ENCODE data around the gene UBASH3B. TPM values are rescaled to one million over a fixed set of nuclear protein-coding genes. Genes with fewer than 3 reads are reported as not detected.
"Not testable (repeated sequence)": the region's sequence is repeated elsewhere in the genome, so short reads cannot be mapped to it uniquely, and the experiment has no call there.

The UBASH3B gene
- total RNA-seq, 2 donors from 2014 or later, result 7.0 to 10.6 TPM

DNA sequence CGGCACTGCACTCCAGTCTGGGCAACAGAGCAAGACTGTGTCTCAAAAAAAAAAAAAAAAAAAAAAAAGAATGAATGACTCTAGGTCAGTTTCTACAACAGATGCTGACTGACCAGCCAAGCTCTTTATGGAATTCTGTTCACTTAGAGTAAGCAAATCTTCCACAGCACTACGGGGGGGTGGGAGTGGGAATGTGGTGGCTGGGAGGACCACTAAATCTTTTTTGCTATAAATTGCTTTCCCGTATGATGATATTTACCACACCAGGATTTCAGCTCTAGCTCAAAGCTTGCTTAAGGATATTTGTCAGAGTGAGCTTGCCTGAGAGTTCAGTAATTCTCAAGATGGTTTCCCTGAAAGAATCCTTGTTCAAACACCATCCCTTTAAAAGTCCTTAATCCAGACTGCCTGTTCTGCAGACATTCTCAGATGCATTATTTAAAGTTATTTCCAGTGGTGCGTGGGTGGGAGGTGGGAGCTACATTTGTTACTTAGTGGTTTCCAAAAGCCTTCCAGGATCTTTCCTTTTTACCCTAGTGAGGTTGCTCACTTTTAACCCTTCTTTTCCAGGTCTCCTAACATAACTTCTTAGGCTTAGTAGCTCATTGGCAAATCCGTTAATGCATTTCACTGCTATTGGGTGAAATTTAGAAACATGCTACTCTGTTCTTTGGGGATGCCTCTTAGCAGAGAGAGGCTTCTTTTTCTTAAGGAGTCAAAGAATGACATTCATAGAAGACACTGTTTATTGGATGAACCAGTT, 65.9 kb downstream of the UBASH3B start:
- Mint-ChIP-seq H3K9me3 (no peaks in the 10 kb centered on the region), H3K4me3 (no peak overlapping the region), H3K36me3 (ENCODE audit: low read depth) (no peaks in the 10 kb centered on the region), H3K27me3 (no peaks in the 10 kb centered on the region), H3K4me1 (peaks cover 22% of the 10 kb centered on the region), H3K27ac (no peak overlapping the region)
- no peak for ATAC-seq (replicated peaks)

DNA sequence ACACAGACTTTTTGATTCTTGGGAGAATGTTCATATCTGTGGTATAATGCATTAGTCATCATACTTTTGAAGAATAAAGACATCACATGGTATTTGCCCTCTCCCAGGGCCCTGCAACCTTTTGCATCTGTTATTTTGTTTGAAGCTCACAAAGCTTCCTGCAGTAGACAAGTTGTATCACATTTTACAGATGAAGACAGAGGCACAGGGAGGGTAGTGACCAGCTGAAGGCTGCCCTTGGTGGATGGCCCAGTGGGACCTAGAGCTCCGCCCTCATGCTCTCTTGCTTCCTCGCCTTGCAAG, 66.4 kb downstream of the UBASH3B start:
- Mint-ChIP-seq H3K36me3 (ENCODE audit: low read depth) (no peaks in the 10 kb centered on the region), H3K27ac (no peak overlapping the region), H3K4me3 (no peak overlapping the region), H3K27me3 (no peaks in the 10 kb centered on the region), H3K9me3 (no peaks in the 10 kb centered on the region), H3K4me1 (peaks cover 24% of the 10 kb centered on the region)
- ATAC-seq (replicated peaks), result peak; percentile 23

GRCh38 chr11:122723106-122723505, 67.6 kb downstream of the UBASH3B start:
- Mint-ChIP-seq H3K27ac (peak overlapping the region; percentile 15), H3K4me1 (peaks cover 34% of the 10 kb centered on the region), H3K9me3 (no peaks in the 10 kb centered on the region), H3K36me3 (ENCODE audit: low read depth) (no peaks in the 10 kb centered on the region), H3K27me3 (no peaks in the 10 kb centered on the region), H3K4me3 (peak overlapping the region; percentile 18)
- no peak for ATAC-seq (replicated peaks)

DNA sequence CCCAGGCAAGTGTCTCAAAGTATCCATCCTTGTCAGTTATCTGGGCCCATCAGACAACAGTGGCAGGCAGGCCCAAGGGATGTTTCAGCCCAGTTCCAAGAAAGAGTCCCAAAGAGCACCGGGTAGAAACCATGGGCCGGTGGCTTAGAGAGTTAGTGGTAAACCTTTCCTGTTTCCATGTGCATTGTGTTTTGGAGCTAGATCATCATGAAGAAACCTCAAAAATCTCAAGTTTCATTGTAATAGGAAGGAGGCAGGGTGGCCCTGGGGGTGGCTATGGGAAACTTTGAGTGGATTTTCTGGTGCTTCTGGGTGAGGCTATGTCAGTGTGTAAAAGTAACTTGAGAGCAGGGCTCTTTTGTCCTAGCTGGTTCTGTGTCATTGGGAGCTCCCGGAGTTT, 68.1 kb downstream of the UBASH3B start:
- Mint-ChIP-seq H3K4me3 (peak overlapping the region; percentile 18), H3K27ac (peak overlapping the region; percentile 15), H3K36me3 (ENCODE audit: low read depth) (no peaks in the 10 kb centered on the region), H3K4me1 (peaks cover 34% of the 10 kb centered on the region), H3K9me3 (no peaks in the 10 kb centered on the region), H3K27me3 (no peaks in the 10 kb centered on the region)
- peak; percentile 65 for ATAC-seq (replicated peaks)

DNA sequence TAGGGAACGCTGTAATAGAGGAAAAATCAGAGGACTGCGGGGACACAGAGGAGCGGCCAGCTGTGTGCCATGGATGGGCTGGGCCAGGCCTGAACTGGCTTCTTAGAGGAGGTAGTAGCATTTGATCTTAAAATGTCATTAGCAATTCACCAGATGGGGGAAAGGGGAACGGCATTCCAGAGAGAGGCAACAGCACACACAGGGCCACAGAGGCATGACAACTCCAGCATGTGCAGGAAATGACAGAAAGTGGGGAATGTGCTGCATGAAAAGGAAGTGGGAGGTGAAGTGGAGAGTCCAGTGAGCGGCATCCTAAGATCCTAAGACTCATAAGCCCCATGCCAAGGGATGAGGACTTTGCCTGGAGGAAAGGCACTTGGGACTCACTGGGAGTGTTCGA, 69.0 kb downstream of the UBASH3B start:
- Mint-ChIP-seq H3K4me3 (no peak overlapping the region), H3K9me3 (no peaks in the 10 kb centered on the region), H3K36me3 (ENCODE audit: low read depth) (no peaks in the 10 kb centered on the region), H3K27ac (no peak overlapping the region), H3K27me3 (no peaks in the 10 kb centered on the region), H3K4me1 (peaks cover 34% of the 10 kb centered on the region)
- no peak for ATAC-seq (replicated peaks)

DNA sequence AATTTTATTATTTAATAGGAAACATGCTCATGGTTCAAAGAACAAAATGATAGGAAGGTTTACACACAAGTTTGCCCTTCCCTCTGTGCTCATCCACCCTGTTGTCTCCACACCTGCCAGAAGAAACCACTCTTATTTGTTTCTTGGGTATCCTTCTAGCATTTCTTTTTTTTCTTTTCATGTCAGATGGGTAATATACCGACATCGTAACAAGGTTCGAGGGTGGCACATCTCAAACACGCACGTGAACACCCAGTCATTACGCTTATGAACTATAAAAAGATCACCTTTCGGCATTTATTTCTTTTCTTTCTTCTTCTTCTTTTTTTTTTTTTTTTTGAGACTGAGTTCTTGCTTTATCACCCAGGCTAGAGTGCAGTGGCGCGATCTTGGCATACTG, 70.5 kb downstream of the UBASH3B start:
- no peaks in the 10 kb centered on the region for H3K27me3 Mint-ChIP-seq
- H3K36me3 Mint-ChIP-seq (ENCODE audit: low read depth), result no peaks in the 10 kb centered on the region
- H3K4me3 Mint-ChIP-seq, result no peak overlapping the region
- ATAC-seq (replicated peaks), result no peak
- H3K4me1 Mint-ChIP-seq, result peaks cover 34% of the 10 kb centered on the region
- no peak overlapping the region for H3K27ac Mint-ChIP-seq
- H3K9me3 Mint-ChIP-seq, result no peaks in the 10 kb centered on the region

- H3K27ac Mint-ChIP-seq, result peak overlapping the region; percentile 74
- H3K36me3 Mint-ChIP-seq (ENCODE audit: low read depth), result no peaks in the 10 kb centered on the region
- H3K27me3 Mint-ChIP-seq, result no peaks in the 10 kb centered on the region
- H3K4me1 Mint-ChIP-seq, result peaks cover 29% of the 10 kb centered on the region
- peak overlapping the region; percentile 77 for H3K4me3 Mint-ChIP-seq
- H3K9me3 Mint-ChIP-seq, result no peaks in the 10 kb centered on the region
- peak; percentile 71 for ATAC-seq (replicated peaks)
These were observed 71.8 kb downstream of the UBASH3B start for GRCh38 chr11:122727101-122727929.

DNA sequence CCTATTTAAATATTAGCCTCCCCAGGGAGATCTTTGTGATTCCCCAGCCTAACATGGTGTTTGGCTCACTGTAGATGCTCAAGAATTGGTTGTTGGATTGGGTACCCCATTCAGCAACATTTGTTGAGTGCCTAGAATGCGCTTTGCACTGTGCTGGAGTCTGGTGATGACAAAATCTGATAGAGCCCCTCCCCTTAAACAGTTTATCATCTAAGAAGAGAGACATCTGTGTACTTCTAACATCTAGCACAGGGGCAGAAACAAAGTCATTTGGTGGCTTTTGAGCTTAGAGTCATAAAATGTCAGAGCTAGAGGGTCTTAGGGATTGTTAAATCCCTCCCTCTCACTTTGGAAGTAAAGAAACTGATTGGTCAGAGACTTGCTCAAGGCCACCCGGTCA, 73.0 kb downstream of the UBASH3B start:
- Mint-ChIP-seq H3K27me3 (no peaks in the 10 kb centered on the region), H3K36me3 (ENCODE audit: low read depth) (no peaks in the 10 kb centered on the region), H3K9me3 (no peaks in the 10 kb centered on the region), H3K4me1 (peaks cover 24% of the 10 kb centered on the region), H3K4me3 (peak overlapping the region; percentile 77), H3K27ac (no peak overlapping the region)
- ATAC-seq (replicated peaks), result no peak

- no peaks in the 10 kb centered on the region for H3K9me3 Mint-ChIP-seq
- no peak overlapping the region for H3K4me3 Mint-ChIP-seq
- no peak overlapping the region for H3K27ac Mint-ChIP-seq
- H3K4me1 Mint-ChIP-seq, result peaks cover 20% of the 10 kb centered on the region
- H3K27me3 Mint-ChIP-seq, result no peaks in the 10 kb centered on the region
- ATAC-seq (replicated peaks), result no peak
- no peaks in the 10 kb centered on the region for H3K36me3 Mint-ChIP-seq (ENCODE audit: low read depth)
These were observed 73.6 kb downstream of the UBASH3B start for GRCh38 chr11:122729139-122729538.

- H3K4me3 Mint-ChIP-seq; H3K9me3 Mint-ChIP-seq; H3K36me3 Mint-ChIP-seq (ENCODE audit: low read depth); ATAC-seq (replicated peaks); H3K27ac Mint-ChIP-seq; H3K27me3 Mint-ChIP-seq: not testable (repeated sequence)
- H3K4me1 Mint-ChIP-seq, result peaks cover 23% of the 10 kb centered on the region
These were observed 75.2 kb downstream of the UBASH3B start for GRCh38 chr11:122730694-122731093.

DNA sequence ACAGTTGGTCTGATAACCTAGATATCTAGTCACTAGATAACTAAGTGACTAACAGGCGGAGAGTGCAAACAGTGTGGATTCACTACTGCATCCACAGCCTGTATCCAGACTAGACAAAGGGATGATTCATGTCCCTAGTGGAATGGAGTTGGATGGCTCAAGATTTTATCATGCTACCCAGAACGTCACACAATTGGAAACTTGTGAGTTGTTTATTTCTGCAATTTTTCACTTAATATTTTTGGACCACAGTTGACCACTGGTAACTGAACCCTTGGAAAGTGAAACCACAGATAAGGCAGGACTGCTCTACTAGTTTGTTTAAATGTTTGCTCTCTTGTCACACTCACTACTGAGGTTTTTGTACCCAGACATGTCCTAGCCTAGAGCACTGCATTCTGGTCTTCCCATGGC, 76.0 kb downstream of the UBASH3B start:
- H3K9me3 Mint-ChIP-seq, result no peaks in the 10 kb centered on the region
- H3K27ac Mint-ChIP-seq, result no peak overlapping the region
- no peaks in the 10 kb centered on the region for H3K36me3 Mint-ChIP-seq (ENCODE audit: low read depth)
- H3K27me3 Mint-ChIP-seq, result no peaks in the 10 kb centered on the region
- H3K4me1 Mint-ChIP-seq, result peaks cover 23% of the 10 kb centered on the region
- ATAC-seq (replicated peaks), result no peak
- H3K4me3 Mint-ChIP-seq, result no peak overlapping the region

GRCh38 chr11:122732342-122733315, 77.1 kb downstream of the UBASH3B start:
- H3K36me3 Mint-ChIP-seq (ENCODE audit: low read depth), result no peaks in the 10 kb centered on the region
- peaks cover 13% of the 10 kb centered on the region for H3K4me1 Mint-ChIP-seq
- no peak overlapping the region for H3K4me3 Mint-ChIP-seq
- H3K9me3 Mint-ChIP-seq, result no peaks in the 10 kb centered on the region
- no peaks in the 10 kb centered on the region for H3K27me3 Mint-ChIP-seq
- no peak for ATAC-seq (replicated peaks)
- H3K27ac Mint-ChIP-seq, result no peak overlapping the region

- no peak for ATAC-seq (replicated peaks)
- no peak overlapping the region for H3K4me3 Mint-ChIP-seq
- no peak overlapping the region for H3K27ac Mint-ChIP-seq
- H3K27me3 Mint-ChIP-seq, result no peaks in the 10 kb centered on the region
- H3K9me3 Mint-ChIP-seq, result no peaks in the 10 kb centered on the region
- peaks cover 11% of the 10 kb centered on the region for H3K4me1 Mint-ChIP-seq
- H3K36me3 Mint-ChIP-seq (ENCODE audit: low read depth), result no peaks in the 10 kb centered on the region
These were observed 77.8 kb downstream of the UBASH3B start for GRCh38 chr11:122733318-122733717.

- peaks cover 11% of the 10 kb centered on the region for H3K4me1 Mint-ChIP-seq
- H3K36me3 Mint-ChIP-seq (ENCODE audit: low read depth), result no peaks in the 10 kb centered on the region
- no peak overlapping the region for H3K27ac Mint-ChIP-seq
- H3K4me3 Mint-ChIP-seq, result peak overlapping the region; percentile 8
- no peaks in the 10 kb centered on the region for H3K27me3 Mint-ChIP-seq
- H3K9me3 Mint-ChIP-seq, result no peaks in the 10 kb centered on the region
- ATAC-seq (replicated peaks), result no peak
These were observed 79.5 kb downstream of the UBASH3B start for GRCh38 chr11:122734848-122735496.

Measured in activated T-helper 17 cell treated with anti-CD3 and anti-CD28 coated beads, Interleukin-2, amount 50 U/mL, for 72 hours (primary cell).